Tibial artery (tissue), 4 donors: Measurements from ENCODE around the gene BNC2.

ENCODE experiments used
- DNase-seq, 2 donors: peaks; one replicate each; pipeline ENCODE4 v3.0.0-alpha.2; 2019
- H3K27ac ChIP-seq, 2 donors: fragments of 200-600 bp; sonication (generic) in 1 of 2; 1 replicate in 1 of 2; 2 replicates in 1 of 2; pipeline ENCODE4 v1.5.1; 2018 to 2019; ENCODE audit warnings: mild to moderate bottlenecking in 1 of 2
- H3K27me3 ChIP-seq, 2 donors: fragments of 200-600 bp; sonication (generic) in 1 of 2; one replicate each; pipeline versions ENCODE4 v1.5.1 to v1.6.0; 2016 to 2019
- H3K36me3 ChIP-seq, 3 donors: fragments of 200-600 bp; sonication (generic) in 2 of 3; one replicate each; pipeline ENCODE4 v1.5.1; 2016 to 2019; ENCODE audit warnings: mild to moderate bottlenecking in 2 of 3
- H3K4me1 ChIP-seq, 4 donors: fragments of 200-600 bp; sonication (generic) in 2 of 4; 1 replicate in 3 of 4; 2 replicates in 1 of 4; pipeline ENCODE4 v1.5.1; 2016 to 2019
- H3K4me3 ChIP-seq, 2 donors: fragments of 200-600 bp; sonication (generic) in 1 of 2; 1 replicate in 1 of 2; 2 replicates in 1 of 2; pipeline ENCODE4 v1.5.1; 2018 to 2019; ENCODE audit warnings: mild to moderate bottlenecking in 2 of 2
- H3K9me3 ChIP-seq, 3 donors: fragments of 200-600 bp; sonication (generic) in 1 of 3; one replicate each; pipeline ENCODE4 v1.5.1; 2016 to 2019
- CTCF ChIP-seq, 2 experiments: fragments of 200-600 bp in 1 of 2; fragments of 450-650 bp in 1 of 2; IDR thresholded peaks; one replicate each; pipeline ENCODE4 v1.5.1; 2017 to 2019; ENCODE audit warnings: antibody characterized with exemption in 2 of 2, mild to moderate bottlenecking in 1 of 2, moderate library complexity in 1 of 2
- intact Hi-C: fragments of 100-400 bp; cut with DNase I; formaldehyde crosslinking; loops from one replicate; pipeline ENCODE4 v1.15.0; 2023; ENCODE audit warnings: low total_unique reads

The BNC2 gene

GRCh38 chr9:16726029-16726428, 144.4 kb downstream of the BNC2 start:
- Histone ChIP-seq H3K4me1 (peaks cover 0 to 16% (median 6%) of the 10 kb centered on the region in 4 donors), H3K27me3 (no peaks in the 10 kb centered on the region), H3K27ac (peak overlapping the region in 1 of 2 donors; percentile 83), H3K36me3 (no peaks in the 10 kb centered on the region), H3K9me3 (no peaks in the 10 kb centered on the region), H3K4me3 (peak overlapping the region; percentile 58 to 72)
- DNase-seq: no peak
- no peak for TF ChIP-seq CTCF (IDR thresholded peaks at IDR 0.05)
- intact Hi-C loops: no loop called here

GRCh38 chr9:16725066-16725465, 145.4 kb downstream of the BNC2 start:
- DNase-seq: no peak
- Histone ChIP-seq H3K4me1 (peaks cover 0 to 16% (median 6%) of the 10 kb centered on the region in 4 donors), H3K27me3 (no peaks in the 10 kb centered on the region), H3K4me3 (no peak overlapping the region), H3K36me3 (no peaks in the 10 kb centered on the region), H3K27ac (no peak overlapping the region), H3K9me3 (no peaks in the 10 kb centered on the region)
- intact Hi-C loops: no loop called here
- no peak for TF ChIP-seq CTCF (IDR thresholded peaks at IDR 0.05)

GRCh38 chr9:16721972-16722371, 148.5 kb downstream of the BNC2 start:
- no peak for TF ChIP-seq CTCF (IDR thresholded peaks at IDR 0.05)
- H3K36me3 ChIP-seq: no peaks in the 10 kb centered on the region
- no peaks in the 10 kb centered on the region for H3K9me3 ChIP-seq
- DNase-seq: peak; percentile 81
- H3K27ac ChIP-seq: peak overlapping the region; percentile 19 to 43
- no peaks in the 10 kb centered on the region for H3K27me3 ChIP-seq
- peaks cover 0 to 7% (median 0%) of the 10 kb centered on the region in 4 donors for H3K4me1 ChIP-seq
- intact Hi-C loops: no loop called here
- H3K4me3 ChIP-seq: peak overlapping the region in 1 of 2 donors; percentile 9

GRCh38 chr9:16720386-16720785, 150.1 kb downstream of the BNC2 start:
- intact Hi-C loops: no loop called here
- no peaks in the 10 kb centered on the region for H3K9me3 ChIP-seq
- no peak overlapping the region for H3K4me3 ChIP-seq
- no peaks in the 10 kb centered on the region for H3K4me1 ChIP-seq
- H3K36me3 ChIP-seq: no peaks in the 10 kb centered on the region
- H3K27ac ChIP-seq: no peak overlapping the region
- no peak for DNase-seq
- TF ChIP-seq CTCF (IDR thresholded peaks at IDR 0.05): no peak
- no peaks in the 10 kb centered on the region for H3K27me3 ChIP-seq

GRCh38 chr9:16719921-16720320, 150.5 kb downstream of the BNC2 start:
- Histone ChIP-seq H3K36me3 (no peaks in the 10 kb centered on the region), H3K27me3 (no peaks in the 10 kb centered on the region), H3K4me1 (no peaks in the 10 kb centered on the region), H3K9me3 (no peaks in the 10 kb centered on the region), H3K4me3 (no peak overlapping the region), H3K27ac (peak overlapping the region in 1 of 2 donors; percentile 9)
- no peak for TF ChIP-seq CTCF (IDR thresholded peaks at IDR 0.05)
- DNase-seq: no peak
- intact Hi-C loops: no loop called here

- intact Hi-C loops: no loop called here
- H3K4me1 ChIP-seq: no peaks in the 10 kb centered on the region
- H3K27me3 ChIP-seq: no peaks in the 10 kb centered on the region
- no peaks in the 10 kb centered on the region for H3K36me3 ChIP-seq
- H3K4me3 ChIP-seq: no peak overlapping the region
- TF ChIP-seq CTCF (IDR thresholded peaks at IDR 0.05): no peak
- no peak overlapping the region for H3K27ac ChIP-seq
- H3K9me3 ChIP-seq: no peaks in the 10 kb centered on the region
- DNase-seq: no peak
These were observed 151.5 kb downstream of the BNC2 start for GRCh38 chr9:16718952-16719351.
